H1 (cell line): Measurements from ENCODE around the gene PANX2. TPM values are rescaled to one million over a fixed set of nuclear protein-coding genes. Genes with fewer than 3 reads are reported as not detected.

Experiments
- CTCF ChIA-PET: fragments of 300-600 bp; sonication (Branson Sonifier 250); formaldehyde crosslinking; loops from one replicate; lab custom pipeline; 2021; ENCODE audit not compliant: partially characterized antibody; lab: Charles Lee
- POLR2A ChIA-PET: fragments of 300-600 bp; sonication (Branson Sonifier 250); formaldehyde crosslinking; loops from one replicate; lab custom pipeline; 2021; ENCODE audit warnings: inconsistent platforms; ENCODE audit not compliant: partially characterized antibody; lab: Charles Lee
- DNase-seq, 2 experiments: peaks; one replicate each; pipeline versions ENCODE4 v3.0.0 to v3.0.0-alpha.2; 2010 to 2022; ENCODE audit warnings: low spot score in 2 of 2, low read depth in 1 of 2, mixed read lengths in 1 of 2
- FAIRE-seq: peaks from 2 replicates; lab custom pipeline; 2011; peaks lifted over from hg19 to GRCh38; lab: Jason Lieb, UNC
- H2AFZ ChIP-seq: 2 replicates; pipeline ENCODE4 v1.8.1; 2012; ENCODE audit warnings: low read length, inconsistent platforms
- H2AK5ac ChIP-seq: 2 replicates; pipeline ENCODE4 v1.6.1; 2013; ENCODE audit warnings: low read depth, low read length
- H2BK120ac ChIP-seq: replicated peaks from 2 replicates; pipeline ENCODE3; 2013; ENCODE audit warnings: low read depth, low read length, inconsistent platforms
- H2BK12ac ChIP-seq: 2 replicates; pipeline ENCODE4 v1.6.1; 2013; ENCODE audit warnings: low read depth, low read length
- H2BK15ac ChIP-seq: 2 replicates; pipeline ENCODE4 v1.6.1; 2013; ENCODE audit warnings: low read length
- H2BK20ac ChIP-seq: 2 replicates; pipeline ENCODE4 v1.6.1; 2013; ENCODE audit warnings: low read length
- H2BK5ac ChIP-seq: 2 replicates; pipeline ENCODE4 v1.6.1; 2013; ENCODE audit warnings: low read depth, low read length
- H3K14ac ChIP-seq: 2 replicates; pipeline ENCODE4 v1.6.1; 2013; ENCODE audit warnings: inconsistent platforms; ENCODE audit not compliant: insufficient read length
- H3K18ac ChIP-seq: 2 replicates; pipeline ENCODE4 v1.6.1; 2013; ENCODE audit warnings: low read length; ENCODE audit errors: extremely low read depth
- H3K23ac ChIP-seq: 2 replicates; pipeline ENCODE4 v1.6.1; 2013; ENCODE audit warnings: inconsistent platforms; ENCODE audit not compliant: insufficient read length
- H3K23me2 ChIP-seq: 2 replicates; pipeline ENCODE4 v1.6.1; 2013; ENCODE audit warnings: low read depth, low read length
- H3K27ac ChIP-seq: 2 replicates; pipeline ENCODE4 v1.6.1; 2011; ENCODE audit warnings: low read depth, low read length, inconsistent platforms
- H3K27me3 ChIP-seq, 4 experiments: replicated peaks in 1 of 4; 1 replicate in 1 of 4; 2 replicates in 3 of 4; pipeline versions ENCODE4 v1.6.1 to v1.8.1; 2011 to 2013; ENCODE audit warnings: low read length in 3 of 4, mild to moderate bottlenecking in 3 of 4, inconsistent platforms in 2 of 4, mixed read lengths in 2 of 4, moderate library complexity in 1 of 4; ENCODE audit not compliant: control insufficient read depth in 3 of 4, insufficient read depth in 3 of 4; ENCODE audit errors: extremely low read depth in 1 of 4
- H3K36me3 ChIP-seq, 4 experiments: 2 replicates each; pipeline versions ENCODE4 v1.6.1 to v1.8.1; 2011 to 2013; ENCODE audit warnings: mild to moderate bottlenecking in 4 of 4, low read length in 3 of 4, moderate library complexity in 2 of 4, control low read depth in 1 of 4, inconsistent platforms in 1 of 4; ENCODE audit not compliant: insufficient read depth in 4 of 4, control insufficient read depth in 2 of 4
- H3K4ac ChIP-seq: replicated peaks from 2 replicates; pipeline ENCODE3; 2013; ENCODE audit warnings: low read length, low read depth, mixed read lengths, inconsistent platforms; ENCODE audit not compliant: insufficient read length
- H3K4me1 ChIP-seq, 4 experiments: replicated peaks in 1 of 4; 1 replicate in 1 of 4; 2 replicates in 3 of 4; pipeline versions ENCODE4 v1.6.1 to v1.8.1; 2011 to 2013; ENCODE audit warnings: low read length in 3 of 4, inconsistent platforms in 2 of 4, mixed read lengths in 1 of 4; ENCODE audit not compliant: insufficient read depth in 4 of 4, control insufficient read depth in 3 of 4
- H3K4me2 ChIP-seq, 2 experiments: 2 replicates each; pipeline versions ENCODE4 v1.6.1 to v1.8.1; 2011 to 2013; ENCODE audit warnings: low read depth in 2 of 2, low read length in 2 of 2, control low read depth in 1 of 2, inconsistent platforms in 1 of 2, mild to moderate bottlenecking in 1 of 2; ENCODE audit not compliant: insufficient read depth in 1 of 2
- H3K4me3 ChIP-seq, 4 experiments: fragments of 200-600, 300-600 bp in 1 of 4; sonication (generic), shearing (Covaris generic), sonication (Bioruptor Twin) in 1 of 4; 2 replicates each; pipeline versions ENCODE4 v1.5.1 to v1.8.1; 2011 to 2016; ENCODE audit warnings: low read length in 4 of 4, low read depth in 3 of 4, control low read depth in 2 of 4, inconsistent platforms in 2 of 4, mild to moderate bottlenecking in 2 of 4, mixed read lengths in 1 of 4, moderate library complexity in 1 of 4; ENCODE audit not compliant: insufficient read depth in 2 of 4; ENCODE audit errors: extremely low read depth in 1 of 4
- H3K56ac ChIP-seq: replicated peaks from 2 replicates; pipeline ENCODE3; 2013; ENCODE audit warnings: low read depth, mild to moderate bottlenecking, mixed read lengths, low read length, inconsistent platforms; ENCODE audit not compliant: insufficient read length
- H3K79me1 ChIP-seq: 2 replicates; pipeline ENCODE4 v1.6.1; 2013; ENCODE audit warnings: low read depth, low read length, control low read depth
- H3K79me2 ChIP-seq, 2 experiments: 2 replicates each; pipeline versions ENCODE4 v1.6.1 to v1.8.1; 2012 to 2013; ENCODE audit warnings: low read length in 2 of 2, mild to moderate bottlenecking in 2 of 2, inconsistent platforms in 1 of 2; ENCODE audit not compliant: insufficient read depth in 2 of 2, control insufficient read depth in 1 of 2
- H3K9ac ChIP-seq, 4 experiments: replicated peaks in 1 of 4; 1 replicate in 1 of 4; 2 replicates in 3 of 4; pipeline versions ENCODE4 v1.6.1 to v1.8.1; 2011 to 2013; ENCODE audit warnings: low read depth in 3 of 4, low read length in 3 of 4, control low read depth in 2 of 4, mild to moderate bottlenecking in 2 of 4, moderate library complexity in 2 of 4, inconsistent platforms in 1 of 4; ENCODE audit errors: extremely low read depth in 1 of 4
- H3K9me3 ChIP-seq, 2 experiments: 2 replicates each; pipeline versions ENCODE4 v1.6.1 to v1.8.1; 2012 to 2013; ENCODE audit warnings: mild to moderate bottlenecking in 2 of 2, moderate library complexity in 2 of 2, control low read depth in 1 of 2, inconsistent platforms in 1 of 2, low read depth in 1 of 2, low read length in 1 of 2, mixed read lengths in 1 of 2; ENCODE audit not compliant: insufficient read depth in 2 of 2
- H4K20me1 ChIP-seq, 2 experiments: replicated peaks in 1 of 2; 2 replicates each; pipeline versions ENCODE3 to v1.8.1; 2011 to 2013; ENCODE audit warnings: inconsistent platforms in 2 of 2, low read length in 2 of 2, mild to moderate bottlenecking in 1 of 2; ENCODE audit not compliant: insufficient read depth in 2 of 2, control insufficient read depth in 1 of 2
- H4K5ac ChIP-seq: 2 replicates; pipeline ENCODE4 v1.6.1; 2013; ENCODE audit warnings: low read length, low read depth, mixed read lengths, inconsistent platforms; ENCODE audit not compliant: insufficient read length
- H4K8ac ChIP-seq: 2 replicates; pipeline ENCODE4 v1.8.0; 2013; ENCODE audit warnings: mild to moderate bottlenecking, moderate library complexity, low read length, inconsistent platforms; ENCODE audit not compliant: insufficient read depth; ENCODE audit errors: extremely low read depth
- H4K91ac ChIP-seq: replicated peaks from 2 replicates; pipeline ENCODE3; 2013; ENCODE audit warnings: low read length, mixed read lengths, inconsistent platforms; ENCODE audit not compliant: insufficient read length
- ATF2 ChIP-seq: IDR thresholded peaks from 2 replicates; pipeline ENCODE4 v1.6.1; 2012; ENCODE audit warnings: low read length, inconsistent platforms
- CHD1 ChIP-seq: IDR thresholded peaks from 2 replicates; pipeline ENCODE4 v1.6.1; 2012; ENCODE audit warnings: low read depth, low read length, improper control_type of control experiment
- EZH2 ChIP-seq: fragments of 200-600 bp; sonication (generic); IDR thresholded peaks from 2 replicates; pipeline ENCODE4 v1.7.1; 2012; ENCODE audit warnings: low read depth, mild to moderate bottlenecking, moderate library complexity, low read length, inconsistent platforms; ENCODE audit not compliant: severe bottlenecking
- KDM4A ChIP-seq: IDR thresholded peaks from one replicate; pipeline ENCODE4 v1.7.1; 2012; ENCODE audit warnings: low read depth, mild to moderate bottlenecking, moderate library complexity, low read length, inconsistent platforms; ENCODE audit not compliant: severe bottlenecking
- RXRA ChIP-seq: IDR thresholded peaks from 2 replicates; pipeline ENCODE4 v1.6.1; 2011; ENCODE audit warnings: low read depth, mild to moderate bottlenecking, low read length, moderate library complexity; ENCODE audit not compliant: insufficient read depth
- SIN3A ChIP-seq, 2 experiments: IDR thresholded peaks in 1 of 2; conservative IDR thresholded peaks in 1 of 2; 2 replicates each; pipeline ENCODE4 v1.6.1; 2011 to 2012; ENCODE audit warnings: low read length in 2 of 2, improper control_type of control experiment in 1 of 2, low read depth in 1 of 2, mild to moderate bottlenecking in 1 of 2
- SP1 ChIP-seq: IDR thresholded peaks from 2 replicates; pipeline ENCODE4 v1.6.1; 2011; ENCODE audit warnings: low read depth, low read length
- TAF1 ChIP-seq: IDR thresholded peaks from 2 replicates; pipeline ENCODE4 v1.6.1; 2011; ENCODE audit warnings: mild to moderate bottlenecking, low read depth, low read length
- TBP ChIP-seq: IDR thresholded peaks from 2 replicates; pipeline ENCODE4 v1.6.1; 2011; ENCODE audit warnings: low read depth, low read length, improper control_type of control experiment
- TEAD4 ChIP-seq: IDR thresholded peaks from 2 replicates; pipeline ENCODE4 v1.6.1; 2012; ENCODE audit warnings: low read depth, low read length, inconsistent platforms, mixed read lengths
- ZNF274 ChIP-seq: IDR thresholded peaks from 2 replicates; pipeline ENCODE4 v1.7.0; 2012; ENCODE audit warnings: low read length, borderline replicate concordance; ENCODE audit errors: extremely low read depth
- WGBS, 2 experiments: shearing (Covaris generic) in 1 of 2; methylation state at CpG; one replicate each; pipeline versions ENCODE4 v1.1.6 to v1.1.7; 2013 to 2015; ENCODE audit warnings: low lambda C conversion rate in 2 of 2, mixed read lengths in 2 of 2, inconsistent platforms in 1 of 2, low coverage in 1 of 2, missing lambda C conversion rate in 1 of 2; ENCODE audit not compliant: insufficient replicate concordance in 2 of 2, insufficient coverage in 1 of 2, insufficient read length in 1 of 2; ENCODE audit errors: extremely low coverage in 1 of 2, missing lambda C conversion rate in 1 of 2; 5-methylcytosine and 5-hydroxymethylcytosine counted together
- polyA plus RNA-seq, 7 experiments: library from polyadenylated mRNA; depleted of rRNA in 3 of 7; stranded (reverse) in 5 of 7; unstranded in 2 of 7; fragments of >200 nt in 5 of 7; fragments of 200-250 nt in 2 of 7; gene quantifications; 1 replicate in 5 of 7; 2 replicates in 1 of 7; 4 replicates in 1 of 7; pipeline versions ENCODE4 v1.2.1 to v1.2.3, GENCODE V29; 2011 to 2013; ENCODE audit warnings: missing spikeins in 2 of 7, mixed read lengths in 2 of 7
- total RNA-seq: library from RNA; stranded (reverse); fragmentation: NEBNext Ultra II Directional; extraction: Animal tissue kit (Norgen Biotek cat#: 25700); gene quantifications from 2 replicates; pipeline ENCODE4 v1.2.1, GENCODE V29; 2021

PANX2 gene
- total and polyA plus RNA-seq, 2 of the 8 experiments (the other 6 are each of a cell fraction or from before 2014, with no cell fraction given) = 3.5 to 5.0 TPM

GRCh38 chr22:50180727-50181521 is 10.4 kb downstream of the PANX2 start:
- POLR2A ChIA-PET = interaction anchor here (1.0 kb wide), 1 partner anchor 28 kb away, joined by 3 read pairs; no protein-coding TSS in a partner anchor
- Histone ChIP-seq H3K36me3 (no peaks in the 10 kb centered on the region), H4K5ac (no peak overlapping the region), H3K4me2 (no peak overlapping the region), H3K4me3 (no peak overlapping the region), H3K23ac (no peak overlapping the region), H3K9me3 (no peaks in the 10 kb centered on the region), H3K9ac (no peak overlapping the region), H3K18ac (no peak overlapping the region), H2BK5ac (no peak overlapping the region), H4K20me1 (peaks cover 0 to 7% of the 10 kb centered on the region in 2 experiments), H3K56ac (no peak overlapping the region), H2BK120ac (no peak overlapping the region), H4K8ac (no peak overlapping the region), H3K27ac (no peak overlapping the region), H2AFZ (no peak overlapping the region), H2BK15ac (no peak overlapping the region), H3K79me2 (no peaks in the 10 kb centered on the region), H3K14ac (no peak overlapping the region), H2BK20ac (no peak overlapping the region), H3K23me2 (peaks cover 5% of the 10 kb centered on the region; the same call in 1 of the 2 replicates), H2AK5ac (no peak overlapping the region), H2BK12ac (no peak overlapping the region), H3K4ac (no peak overlapping the region), H4K91ac (no peak overlapping the region), H3K4me1 (peaks cover 0 to 19% (median 9%) of the 10 kb centered on the region in 4 experiments; a peak in 5 of 7 replicates), H3K79me1 (no peaks in the 10 kb centered on the region; the same call in 1 of the 2 replicates), H3K27me3 (peaks cover 0 to 13% (median 5%) of the 10 kb centered on the region in 4 experiments; a peak in 3 of 7 replicates)
- DNase-seq = no peak
- no peak for FAIRE-seq
- 91% methylated on average over 27 of the region's 27 CpGs; no CpG with 5 or more reads in 1 of the 2 experiments for WGBS, 2 experiments
- CTCF ChIA-PET = no interaction called here
- TF ChIP-seq SP1 = no peak
- no peak for TF ChIP-seq ATF2
- no peak for TF ChIP-seq EZH2
- TF ChIP-seq SIN3A (conservative IDR thresholded peaks at IDR 0.05 in 1 of 2, IDR thresholded peaks at IDR 0.05 in 1 of 2; ENCODE audit: low read depth in 1 of 2, low read length in 2 of 2) = no peak
- TF ChIP-seq RXRA = no peak
- TF ChIP-seq TEAD4 = no peak
- no peak for TF ChIP-seq TBP
- TF ChIP-seq CHD1 = no peak
- TF ChIP-seq ZNF274 = no peak
- no peak for TF ChIP-seq KDM4A
- TF ChIP-seq TAF1 = no peak
